ENCODE results near the gene PRRT1.
"Not testable (repeated sequence)": the region's sequence is repeated elsewhere in the genome, so short reads cannot be mapped to it uniquely, and the experiment has no call there.

PRRT1 gene

GRCh38 chr6:32151863-32152768 lies at the start of gene PRRT1:
Gene PRRT1 (minus strand): TSS chr6:32151939. CDS start chr6:32151827, 112 bp downstream.
- no peak for DNase-seq (ENCODE audit: low read depth in 2 of 2)

GRCh38 chr6:32200711-32201475 lies 49.2 kb upstream of the PRRT1 start:
- DNase-seq (ENCODE audit: low read depth in 2 of 2) = no peak

GRCh38 chr6:32198866-32199265 lies 47.1 kb upstream of the PRRT1 start:
- DNase-seq (ENCODE audit: low read depth in 2 of 2) = no peak

- no peak for DNase-seq (ENCODE audit: low read depth in 2 of 2)
Measured at GRCh38 chr6:32198345-32198696, 46.6 kb upstream of the PRRT1 start.

GRCh38 chr6:32196682-32197616 lies 45.2 kb upstream of the PRRT1 start:
- DNase-seq (ENCODE audit: low read depth in 2 of 2) = no peak

- DNase-seq (ENCODE audit: low read depth in 2 of 2) = peak in 1 of 2 experiments; percentile 59
Measured at GRCh38 chr6:32195902-32196681, 44.4 kb upstream of the PRRT1 start.

- peak; percentile 99 to 100 for DNase-seq (ENCODE audit: low read depth in 2 of 2)
Measured at GRCh38 chr6:32195652-32195901, 43.8 kb upstream of the PRRT1 start.

- DNase-seq (ENCODE audit: low read depth in 2 of 2) = no peak
Measured at GRCh38 chr6:32194825-32195651, 43.3 kb upstream of the PRRT1 start.

- DNase-seq (ENCODE audit: low read depth in 2 of 2) = no peak
Measured at GRCh38 chr6:32194388-32194787, 42.6 kb upstream of the PRRT1 start.

- not testable (repeated sequence) for DNase-seq (ENCODE audit: low read depth in 2 of 2)
Measured at GRCh38 chr6:32193096-32193495, 41.4 kb upstream of the PRRT1 start.

GRCh38 chr6:32192608-32193039 lies 40.9 kb upstream of the PRRT1 start, which contains the start of gene GPSM3:
Gene GPSM3 (minus strand): TSS chr6:32192643. CDS start chr6:32192513, 130 bp downstream.
- DNase-seq (ENCODE audit: low read depth in 2 of 2) = no peak

- no peak for DNase-seq (ENCODE audit: low read depth in 2 of 2)
Measured at GRCh38 chr6:32191696-32192607, 40.2 kb upstream of the PRRT1 start.

GRCh38 chr6:32190911-32191677 lies 39.4 kb upstream of the PRRT1 start:
- DNase-seq (ENCODE audit: low read depth in 2 of 2) = no peak

GRCh38 chr6:32190054-32190851 lies 38.5 kb upstream of the PRRT1 start, which contains the start of gene PBX2:
Gene PBX2 (minus strand): TSS chr6:32190202. CDS start chr6:32189915, 287 bp downstream.
- peak; percentile 78 to 84 for DNase-seq (ENCODE audit: low read depth in 2 of 2)

- no peak for DNase-seq (ENCODE audit: low read depth in 2 of 2)
Measured at GRCh38 chr6:32189742-32190053, 38.0 kb upstream of the PRRT1 start.

GRCh38 chr6:32189069-32189741 lies 37.5 kb upstream of the PRRT1 start:
- DNase-seq (ENCODE audit: low read depth in 2 of 2) = no peak

Measured in fibroblast of skin of left biceps (primary cell).